A549 (cell line): Measurements from ENCODE around the gene EPB41L2.

Source experiments
- BHLHE40 ChIP-seq: IDR thresholded peaks from 2 replicates; pipeline ENCODE4 v1.6.1; 2012; ENCODE audit warnings: low read depth, low read length, inconsistent platforms
- CEBPB ChIP-seq, 2 experiments: fragments of >200 bp in 1 of 2; sonication (Bioruptor Twin) in 1 of 2; formaldehyde crosslinking in 1 of 2; IDR thresholded peaks; 2 replicates each; pipeline ENCODE4 v1.6.1; 2012 to 2016
- CHD4 ChIP-seq: fragments of 200-600 bp; sonication (generic); IDR thresholded peaks from 2 replicates; pipeline ENCODE4 v1.6.1; 2016; ENCODE audit warnings: antibody characterized with exemption, mild to moderate bottlenecking, borderline replicate concordance
- CTCF ChIP-seq: fragments of >200 bp; sonication (Bioruptor Twin); formaldehyde crosslinking; IDR thresholded peaks from 3 replicates; pipeline ENCODE4 v1.5.1; 2016
- PBX3 ChIP-seq: IDR thresholded peaks from 2 replicates; pipeline ENCODE4 v1.6.1; 2012
- POLR2A ChIP-seq: IDR thresholded peaks from 2 replicates; pipeline ENCODE4 v1.6.1; 2012; ENCODE audit warnings: mild to moderate bottlenecking, low read length
- POLR2AphosphoS2 ChIP-seq: conservative IDR thresholded peaks from 2 replicates; pipeline ENCODE4 v1.6.1; 2012; ENCODE audit warnings: low read length, improper control_type of control experiment, inconsistent platforms
- RAD21 ChIP-seq, 2 experiments: fragments of >200 bp in 1 of 2; sonication (Bioruptor Twin) in 1 of 2; formaldehyde crosslinking in 1 of 2; IDR thresholded peaks in 1 of 2; conservative IDR thresholded peaks in 1 of 2; 2 replicates in 1 of 2; 3 replicates in 1 of 2; pipeline ENCODE4 v1.6.1; 2012 to 2018; ENCODE audit warnings: inconsistent platforms in 1 of 2
- RFX5 ChIP-seq: fragments of 450-650 bp; IDR thresholded peaks from 2 replicates; pipeline ENCODE4 v1.7.1; 2014; ENCODE audit warnings: antibody characterized with exemption, mild to moderate bottlenecking, moderate library complexity
- SMC3 ChIP-seq: fragments of >200 bp; sonication (Bioruptor Twin); formaldehyde crosslinking; IDR thresholded peaks from 3 replicates; pipeline ENCODE4 v1.6.1; 2018; ENCODE audit warnings: inconsistent platforms

- no peak for TF ChIP-seq SMC3
- TF ChIP-seq CTCF: no peak
- TF ChIP-seq RAD21 (conservative IDR thresholded peaks at IDR 0.05 in 1 of 2, IDR thresholded peaks at IDR 0.05 in 1 of 2): no peak
- TF ChIP-seq CHD4: no peak
- no peak for TF ChIP-seq RFX5
- no peak for TF ChIP-seq BHLHE40
- TF ChIP-seq CEBPB (IDR thresholded peaks at IDR 0.05): no peak
- TF ChIP-seq POLR2A: no peak
- no peak for TF ChIP-seq PBX3
- no peak for TF ChIP-seq POLR2AphosphoS2
These were observed 101.9 kb downstream of the EPB41L2 start for GRCh38 chr6:130961148-130961547.
